A549 (cell line): ENCODE data around the gene TOP3B. TPM values are rescaled to one million over a fixed set of nuclear protein-coding genes. Genes with fewer than 3 reads are reported as not detected.

Experiments
- ATAC-seq, 2 experiments: fragments of 200-7000 bp in 1 of 2; fragments of >200 bp in 1 of 2; cut with Nextera tagmentation in 1 of 2; cut with Tn5 transposase in 1 of 2; 3 replicates each; pipeline versions ENCODE4 v1.8.0 to v1.9.1; 2018 to 2020; ENCODE audit warnings: mild to moderate bottlenecking in 1 of 2, moderate library complexity in 1 of 2
- CTCF ChIA-PET: fragments of 300-600 bp; sonication (Branson Sonifier 250); formaldehyde crosslinking; extraction: SDS; loops from one replicate; lab custom pipeline; 2021; ENCODE audit warnings: antibody characterized with exemption, inconsistent platforms; lab: Yijun Ruan, JAX
- POLR2A ChIA-PET: fragments of 350-600 bp; formaldehyde crosslinking; extraction: SDS; loops from one replicate; lab custom pipeline; 2021; ENCODE audit warnings: antibody characterized with exemption, inconsistent platforms; lab: Yijun Ruan, JAX
- DNase-seq, 2 experiments: peaks; one replicate each; pipeline versions ENCODE4 v3.0.0 to v3.0.0-alpha.2; 2011 to 2016; ENCODE audit warnings: low read depth in 1 of 2, low spot score in 1 of 2
- FAIRE-seq: peaks from 2 replicates; lab custom pipeline; 2011; peaks lifted over from hg19 to GRCh38; lab: Jason Lieb, UNC
- H3K27ac ChIP-seq, 2 experiments: fragments of >200 bp; sonication (Bioruptor Twin); formaldehyde crosslinking; 3 replicates each; pipeline ENCODE4 v1.5.1; 2016 to 2017
- H3K4me1 ChIP-seq: fragments of >200 bp; sonication (Bioruptor Twin); formaldehyde crosslinking; 3 replicates; pipeline ENCODE4 v1.6.1; 2016
- H3K4me2 ChIP-seq: fragments of >200 bp; sonication (Bioruptor Twin); formaldehyde crosslinking; 3 replicates; pipeline ENCODE4 v1.6.1; 2016
- H3K4me3 ChIP-seq: fragments of >200 bp; sonication (Bioruptor Twin); formaldehyde crosslinking; 3 replicates; pipeline ENCODE4 v1.5.1; 2016
- H3K9me3 ChIP-seq: fragments of >200 bp; sonication (Bioruptor Twin); formaldehyde crosslinking; 3 replicates; pipeline ENCODE4 v1.6.1; 2016
- BCL3 ChIP-seq: fragments of >200 bp; sonication (Bioruptor Twin); formaldehyde crosslinking; IDR thresholded peaks from 3 replicates; pipeline ENCODE4 v1.6.1; 2016
- CEBPB ChIP-seq, 2 experiments: fragments of >200 bp in 1 of 2; sonication (Bioruptor Twin) in 1 of 2; formaldehyde crosslinking in 1 of 2; IDR thresholded peaks; 2 replicates each; pipeline ENCODE4 v1.6.1; 2012 to 2016
- CTCF ChIP-seq: fragments of >200 bp; sonication (Bioruptor Twin); formaldehyde crosslinking; IDR thresholded peaks from 3 replicates; pipeline ENCODE4 v1.5.1; 2016
- E2F6 ChIP-seq: IDR thresholded peaks from 2 replicates; pipeline ENCODE4 v1.6.1; 2012; ENCODE audit warnings: low read depth, borderline replicate concordance
- FOSB ChIP-seq: fragments of 250-450 bp; sonication (Bioruptor Pico); IDR thresholded peaks from 2 replicates; pipeline ENCODE4 v1.5.0; 2020; ENCODE audit warnings: mild to moderate bottlenecking, moderate library complexity
- FOSL2 ChIP-seq, 2 experiments: fragments of 450-650 bp in 1 of 2; fragments of >200 bp in 1 of 2; sonication (Bioruptor Twin) in 1 of 2; formaldehyde crosslinking; IDR thresholded peaks; 2 replicates each; pipeline versions ENCODE4 v1.5.0 to v1.6.1; 2016 to 2020; ENCODE audit warnings: mild to moderate bottlenecking in 1 of 2, moderate library complexity in 1 of 2
- FOXS1 ChIP-seq: fragments of 250-450 bp; sonication (Bioruptor Pico); IDR thresholded peaks from 2 replicates; pipeline ENCODE4 v1.5.0; 2020; ENCODE audit warnings: mild to moderate bottlenecking, moderate library complexity
- GATA3 ChIP-seq: IDR thresholded peaks from 2 replicates; pipeline ENCODE4 v1.6.1; 2012; ENCODE audit warnings: borderline replicate concordance
- HES2 ChIP-seq: fragments of >200 bp; sonication (Bioruptor Twin); formaldehyde crosslinking; IDR thresholded peaks from 2 replicates; pipeline ENCODE4 v1.6.1; 2016
- HOXB5 ChIP-seq: fragments of 250-450 bp; sonication (Bioruptor Pico); IDR thresholded peaks from 2 replicates; pipeline ENCODE4 v1.5.0; 2020; ENCODE audit warnings: mild to moderate bottlenecking, moderate library complexity
- MAZ ChIP-seq: fragments of 150-350 bp; IDR thresholded peaks from 2 replicates; pipeline ENCODE4 v1.6.1; 2014; ENCODE audit warnings: antibody characterized with exemption, low read depth, low read length, borderline replicate concordance
- NPAS2 ChIP-seq: fragments of 250-450 bp; sonication (Bioruptor Pico); IDR thresholded peaks from 2 replicates; pipeline ENCODE4 v1.8.0; 2022; ENCODE audit warnings: mild to moderate bottlenecking, moderate library complexity, borderline replicate concordance
- POLR2AphosphoS2 ChIP-seq: conservative IDR thresholded peaks from 2 replicates; pipeline ENCODE4 v1.6.1; 2012; ENCODE audit warnings: low read length, improper control_type of control experiment, inconsistent platforms
- RAD21 ChIP-seq, 2 experiments: fragments of >200 bp in 1 of 2; sonication (Bioruptor Twin) in 1 of 2; formaldehyde crosslinking in 1 of 2; IDR thresholded peaks in 1 of 2; conservative IDR thresholded peaks in 1 of 2; 2 replicates in 1 of 2; 3 replicates in 1 of 2; pipeline ENCODE4 v1.6.1; 2012 to 2018; ENCODE audit warnings: inconsistent platforms in 1 of 2
- RARB ChIP-seq: fragments of 250-450 bp; sonication (Bioruptor Pico); IDR thresholded peaks from 2 replicates; pipeline ENCODE4 v1.8.0; 2021; ENCODE audit warnings: mild to moderate bottlenecking, moderate library complexity
- RCOR1 ChIP-seq: fragments of 150-350 bp; IDR thresholded peaks from 2 replicates; pipeline ENCODE4 v1.6.1; 2014; ENCODE audit warnings: antibody characterized with exemption, low read length, low read depth
- SMC3 ChIP-seq: fragments of >200 bp; sonication (Bioruptor Twin); formaldehyde crosslinking; IDR thresholded peaks from 3 replicates; pipeline ENCODE4 v1.6.1; 2018; ENCODE audit warnings: inconsistent platforms
- ZSCAN20 ChIP-seq: fragments of 250-450 bp; sonication (Bioruptor Pico); IDR thresholded peaks from 2 replicates; pipeline ENCODE4 v1.8.0; 2022; ENCODE audit warnings: mild to moderate bottlenecking, moderate library complexity
- WGBS: methylation state at CpG from one replicate; pipeline ENCODE4 v1.1.6; 2017; ENCODE audit errors: missing lambda C conversion rate; 5-methylcytosine and 5-hydroxymethylcytosine counted together
- polyA plus RNA-seq, 4 experiments: library from polyadenylated mRNA; depleted of rRNA in 3 of 4; stranded (reverse); fragments of >200 nt; fragmentation: RNase III in 1 of 4; extraction: RNeasy Plus Mini Kit Qiagen cat#74134 plus additional on column Dnase treatment in 1 of 4; gene quantifications; 2 replicates in 3 of 4; 3 replicates in 1 of 4; pipeline ENCODE4 v1.2.3, GENCODE V29; 2011 to 2017
- TF ChIP-seq, protein P1 (sequence below): IDR thresholded peaks from 2 replicates; pipeline ENCODE4 v1.6.1; 2012
- TF ChIP-seq, protein P2 (sequence below): fragments of 150-350 bp; IDR thresholded peaks from 2 replicates; pipeline ENCODE4 v1.6.1; 2014; ENCODE audit warnings: low read depth, mild to moderate bottlenecking, low read length

The TOP3B gene
- polyA plus RNA-seq, 2 of the 4 experiments (the other 2 are of a cell fraction), result 11.5 to 19.8 TPM

DNA sequence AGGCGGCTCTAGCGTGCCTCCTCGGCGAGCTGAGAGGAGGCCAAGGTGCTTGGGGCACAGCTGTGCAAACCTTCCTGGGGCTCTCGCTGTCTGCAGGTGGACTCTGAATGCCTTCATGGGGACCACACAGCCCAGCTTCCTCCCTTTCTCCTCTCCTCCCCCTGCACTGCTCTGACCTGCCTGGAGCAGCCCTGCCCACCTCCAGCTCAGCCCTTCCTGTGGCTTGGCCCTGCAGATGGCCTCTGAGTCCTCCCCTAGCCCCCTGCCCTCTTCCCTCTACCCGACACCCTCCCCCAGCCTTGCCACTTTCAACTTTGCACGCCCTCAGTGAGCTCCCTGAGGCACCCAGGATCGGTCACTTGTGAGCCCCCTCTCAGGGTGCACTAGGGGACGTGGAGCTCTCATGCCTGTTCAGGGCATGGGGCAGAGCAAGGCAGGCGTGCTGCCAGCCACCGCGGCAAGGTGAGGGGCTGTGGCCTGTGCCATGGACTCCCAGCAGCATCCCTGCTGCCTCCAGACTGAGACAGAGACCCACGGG lies 61.3 kb downstream of the TOP3B start:
- Histone ChIP-seq H3K27ac (no peak overlapping the region), H3K9me3 (no peaks in the 10 kb centered on the region), H3K4me1 (no peaks in the 10 kb centered on the region), H3K4me2 (no peak overlapping the region), H3K4me3 (no peak overlapping the region)
- POLR2A ChIA-PET, result no interaction called here
- CTCF ChIA-PET, result interaction anchor here (0.5 to 5.8 kb wide), 4 partner anchors 8 to 17 kb away, joined by 3 to 31 read pairs (median 4); no protein-coding TSS in a partner anchor
- ATAC-seq (no peak), FAIRE-seq (no peak), DNase-seq (no peak)
- WGBS, result 87% methylated on average over 12 of the region's 13 CpGs
- TF ChIP-seq, protein P1, sequence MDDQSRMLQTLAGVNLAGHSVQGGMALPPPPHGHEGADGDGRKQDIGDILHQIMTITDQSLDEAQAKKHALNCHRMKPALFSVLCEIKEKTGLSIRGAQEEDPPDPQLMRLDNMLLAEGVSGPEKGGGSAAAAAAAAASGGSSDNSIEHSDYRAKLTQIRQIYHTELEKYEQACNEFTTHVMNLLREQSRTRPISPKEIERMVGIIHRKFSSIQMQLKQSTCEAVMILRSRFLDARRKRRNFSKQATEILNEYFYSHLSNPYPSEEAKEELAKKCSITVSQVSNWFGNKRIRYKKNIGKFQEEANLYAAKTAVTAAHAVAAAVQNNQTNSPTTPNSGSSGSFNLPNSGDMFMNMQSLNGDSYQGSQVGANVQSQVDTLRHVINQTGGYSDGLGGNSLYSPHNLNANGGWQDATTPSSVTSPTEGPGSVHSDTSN, result no peak
- TF ChIP-seq GATA3 (no peak), RAD21 (conservative IDR thresholded peaks at IDR 0.05 in 1 of 2, IDR thresholded peaks at IDR 0.05 in 1 of 2) (no peak), FOXS1 (no peak), FOSB (no peak), E2F6 (no peak), SMC3 (no peak), RCOR1 (no peak), CEBPB (IDR thresholded peaks at IDR 0.05) (no peak), BCL3 (no peak), NPAS2 (CRISPR knock-in tag) (no peak), HES2 (no peak), RARB (no peak), CTCF (no peak), FOSL2 (IDR thresholded peaks at IDR 0.05) (no peak), FOSL2 (CRISPR knock-in tag; IDR thresholded peaks at IDR 0.05) (no peak), ZSCAN20 (CRISPR knock-in tag) (no peak), HOXB5 (CRISPR knock-in tag) (no peak), MAZ (no peak), POLR2AphosphoS2 (no peak)
- TF ChIP-seq, protein P2, sequence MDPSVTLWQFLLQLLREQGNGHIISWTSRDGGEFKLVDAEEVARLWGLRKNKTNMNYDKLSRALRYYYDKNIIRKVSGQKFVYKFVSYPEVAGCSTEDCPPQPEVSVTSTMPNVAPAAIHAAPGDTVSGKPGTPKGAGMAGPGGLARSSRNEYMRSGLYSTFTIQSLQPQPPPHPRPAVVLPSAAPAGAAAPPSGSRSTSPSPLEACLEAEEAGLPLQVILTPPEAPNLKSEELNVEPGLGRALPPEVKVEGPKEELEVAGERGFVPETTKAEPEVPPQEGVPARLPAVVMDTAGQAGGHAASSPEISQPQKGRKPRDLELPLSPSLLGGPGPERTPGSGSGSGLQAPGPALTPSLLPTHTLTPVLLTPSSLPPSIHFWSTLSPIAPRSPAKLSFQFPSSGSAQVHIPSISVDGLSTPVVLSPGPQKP, result no peak
